Measurements from ENCODE around the gene PLPPR3. TPM values are rescaled to one million over a fixed set of nuclear protein-coding genes. Genes with fewer than 3 reads are reported as not detected.

The PLPPR3 gene
- polyA plus RNA-seq, 1 donor from 2014 or later: 239 TPM

DNA sequence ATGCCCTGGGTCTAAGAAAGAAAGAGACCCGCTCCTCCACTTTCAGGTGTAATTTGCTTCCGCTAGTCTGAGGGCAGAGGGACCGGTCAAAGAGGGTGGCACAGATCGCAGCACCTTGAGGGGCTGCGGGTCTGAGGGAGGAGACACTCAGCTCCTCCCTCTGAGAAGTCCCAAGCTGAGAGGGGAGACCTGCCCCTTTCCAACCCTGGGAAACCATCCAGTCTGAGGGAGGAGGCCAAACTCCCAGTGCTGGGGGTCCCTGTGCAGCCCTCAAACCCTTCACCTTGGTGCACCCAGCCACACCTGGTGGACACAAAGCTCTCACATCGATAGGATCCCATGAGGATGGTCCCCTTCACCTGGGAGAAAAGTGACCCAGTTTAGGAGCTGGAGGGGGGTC is 57.9 kb downstream of the PLPPR3 start:
- Histone ChIP-seq H3K27ac (ENCODE audit: low read length) (no peak overlapping the region), H2AFZ (ENCODE audit: low read depth, low read length) (no peak overlapping the region), H3K9ac (ENCODE audit: low read length) (no peak overlapping the region), H3K9me2 (ENCODE audit: insufficient read depth, low read length) (no peaks in the 10 kb centered on the region), H3K79me2 (replicated peaks; ENCODE audit: insufficient read depth, low read length) (no peaks in the 10 kb centered on the region), H3F3A (ENCODE audit: insufficient read depth, low read length, poor library complexity, severe bottlenecking) (no peaks in the 10 kb centered on the region), H3K36me3 (ENCODE audit: insufficient read depth, low read length) (no peaks in the 10 kb centered on the region), H3K9me3 (ENCODE audit: low read length) (no peaks in the 10 kb centered on the region), H3K4me2 (ENCODE audit: low read length) (no peak overlapping the region), H4K20me1 (ENCODE audit: insufficient read depth) (no peaks in the 10 kb centered on the region), H3K4me3 (ENCODE audit: low read length) (no peak overlapping the region), H3K27me3 (ENCODE audit: insufficient read depth, low read depth, low read length) (no peaks in the 10 kb centered on the region)
- no peak for TF ChIP-seq EP300 (conservative IDR thresholded peaks at IDR 0.05; ENCODE audit: poor library complexity, severe bottlenecking)
- no peak for TF ChIP-seq RAD21 (conservative IDR thresholded peaks at IDR 0.05)
- TF ChIP-seq, protein P1, sequence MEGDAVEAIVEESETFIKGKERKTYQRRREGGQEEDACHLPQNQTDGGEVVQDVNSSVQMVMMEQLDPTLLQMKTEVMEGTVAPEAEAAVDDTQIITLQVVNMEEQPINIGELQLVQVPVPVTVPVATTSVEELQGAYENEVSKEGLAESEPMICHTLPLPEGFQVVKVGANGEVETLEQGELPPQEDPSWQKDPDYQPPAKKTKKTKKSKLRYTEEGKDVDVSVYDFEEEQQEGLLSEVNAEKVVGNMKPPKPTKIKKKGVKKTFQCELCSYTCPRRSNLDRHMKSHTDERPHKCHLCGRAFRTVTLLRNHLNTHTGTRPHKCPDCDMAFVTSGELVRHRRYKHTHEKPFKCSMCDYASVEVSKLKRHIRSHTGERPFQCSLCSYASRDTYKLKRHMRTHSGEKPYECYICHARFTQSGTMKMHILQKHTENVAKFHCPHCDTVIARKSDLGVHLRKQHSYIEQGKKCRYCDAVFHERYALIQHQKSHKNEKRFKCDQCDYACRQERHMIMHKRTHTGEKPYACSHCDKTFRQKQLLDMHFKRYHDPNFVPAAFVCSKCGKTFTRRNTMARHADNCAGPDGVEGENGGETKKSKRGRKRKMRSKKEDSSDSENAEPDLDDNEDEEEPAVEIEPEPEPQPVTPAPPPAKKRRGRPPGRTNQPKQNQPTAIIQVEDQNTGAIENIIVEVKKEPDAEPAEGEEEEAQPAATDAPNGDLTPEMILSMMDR (IDR thresholded peaks at IDR 0.05; ENCODE audit: poor library complexity, severe bottlenecking): no peak
- TF ChIP-seq EZH2 (IDR thresholded peaks at IDR 0.05; ENCODE audit: borderline replicate concordance, insufficient read depth, low read length, poor library complexity, severe bottlenecking): no peak
- TF ChIP-seq SMC3 (conservative IDR thresholded peaks at IDR 0.05; ENCODE audit: poor library complexity): no peak
- TF ChIP-seq MXI1 (conservative IDR thresholded peaks at IDR 0.05; ENCODE audit: poor library complexity, severe bottlenecking): no peak
- TF ChIP-seq POLR2AphosphoS5 (IDR thresholded peaks at IDR 0.05): no peak
- no peak for TF ChIP-seq TAF1 (IDR thresholded peaks at IDR 0.05; ENCODE audit: low read depth)
- TF ChIP-seq, protein P2, sequence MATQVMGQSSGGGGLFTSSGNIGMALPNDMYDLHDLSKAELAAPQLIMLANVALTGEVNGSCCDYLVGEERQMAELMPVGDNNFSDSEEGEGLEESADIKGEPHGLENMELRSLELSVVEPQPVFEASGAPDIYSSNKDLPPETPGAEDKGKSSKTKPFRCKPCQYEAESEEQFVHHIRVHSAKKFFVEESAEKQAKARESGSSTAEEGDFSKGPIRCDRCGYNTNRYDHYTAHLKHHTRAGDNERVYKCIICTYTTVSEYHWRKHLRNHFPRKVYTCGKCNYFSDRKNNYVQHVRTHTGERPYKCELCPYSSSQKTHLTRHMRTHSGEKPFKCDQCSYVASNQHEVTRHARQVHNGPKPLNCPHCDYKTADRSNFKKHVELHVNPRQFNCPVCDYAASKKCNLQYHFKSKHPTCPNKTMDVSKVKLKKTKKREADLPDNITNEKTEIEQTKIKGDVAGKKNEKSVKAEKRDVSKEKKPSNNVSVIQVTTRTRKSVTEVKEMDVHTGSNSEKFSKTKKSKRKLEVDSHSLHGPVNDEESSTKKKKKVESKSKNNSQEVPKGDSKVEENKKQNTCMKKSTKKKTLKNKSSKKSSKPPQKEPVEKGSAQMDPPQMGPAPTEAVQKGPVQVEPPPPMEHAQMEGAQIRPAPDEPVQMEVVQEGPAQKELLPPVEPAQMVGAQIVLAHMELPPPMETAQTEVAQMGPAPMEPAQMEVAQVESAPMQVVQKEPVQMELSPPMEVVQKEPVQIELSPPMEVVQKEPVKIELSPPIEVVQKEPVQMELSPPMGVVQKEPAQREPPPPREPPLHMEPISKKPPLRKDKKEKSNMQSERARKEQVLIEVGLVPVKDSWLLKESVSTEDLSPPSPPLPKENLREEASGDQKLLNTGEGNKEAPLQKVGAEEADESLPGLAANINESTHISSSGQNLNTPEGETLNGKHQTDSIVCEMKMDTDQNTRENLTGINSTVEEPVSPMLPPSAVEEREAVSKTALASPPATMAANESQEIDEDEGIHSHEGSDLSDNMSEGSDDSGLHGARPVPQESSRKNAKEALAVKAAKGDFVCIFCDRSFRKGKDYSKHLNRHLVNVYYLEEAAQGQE (IDR thresholded peaks at IDR 0.05; ENCODE audit: borderline replicate concordance): no peak

DNA sequence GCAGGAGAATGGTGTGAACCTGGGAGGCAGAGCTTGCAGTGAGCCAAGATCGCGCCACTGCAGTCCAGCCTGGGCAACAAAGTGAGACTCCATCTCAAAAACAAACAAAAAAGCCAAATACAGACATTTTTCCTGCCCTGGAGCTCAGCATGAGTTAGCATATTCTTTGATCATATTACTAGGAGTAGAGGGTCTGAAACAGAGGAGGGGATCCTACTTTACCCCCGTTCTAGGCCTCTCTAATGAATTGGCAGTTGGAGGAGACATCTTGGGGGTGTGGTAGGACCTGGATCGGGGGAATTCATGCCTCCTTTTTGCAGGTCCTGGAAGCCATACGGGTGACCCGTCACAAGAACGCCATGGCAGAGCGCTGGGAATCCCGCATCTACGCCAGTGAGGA is 58.6 kb downstream of the PLPPR3 start:
- TF ChIP-seq EZH2 (IDR thresholded peaks at IDR 0.05; ENCODE audit: borderline replicate concordance, insufficient read depth, low read length, poor library complexity, severe bottlenecking): no peak
- TF ChIP-seq, protein P1 (IDR thresholded peaks at IDR 0.05; ENCODE audit: poor library complexity, severe bottlenecking): no peak
- TF ChIP-seq, protein P2 (IDR thresholded peaks at IDR 0.05; ENCODE audit: borderline replicate concordance): no peak
- TF ChIP-seq MXI1 (conservative IDR thresholded peaks at IDR 0.05; ENCODE audit: poor library complexity, severe bottlenecking): no peak
- no peak for TF ChIP-seq SMC3 (conservative IDR thresholded peaks at IDR 0.05; ENCODE audit: poor library complexity)
- no peak for TF ChIP-seq RAD21 (conservative IDR thresholded peaks at IDR 0.05)
- TF ChIP-seq TAF1 (IDR thresholded peaks at IDR 0.05; ENCODE audit: low read depth): no peak
- no peak for TF ChIP-seq POLR2AphosphoS5 (IDR thresholded peaks at IDR 0.05)
- TF ChIP-seq EP300 (conservative IDR thresholded peaks at IDR 0.05; ENCODE audit: poor library complexity, severe bottlenecking): no peak
- Histone ChIP-seq H3K36me3 (ENCODE audit: insufficient read depth, low read length) (no peaks in the 10 kb centered on the region), H3K9ac (ENCODE audit: low read length) (no peak overlapping the region), H3F3A (ENCODE audit: insufficient read depth, low read length, poor library complexity, severe bottlenecking) (no peaks in the 10 kb centered on the region), H3K4me2 (ENCODE audit: low read length) (no peak overlapping the region), H3K4me3 (ENCODE audit: low read length) (no peak overlapping the region), H3K9me3 (ENCODE audit: low read length) (no peaks in the 10 kb centered on the region), H2AFZ (ENCODE audit: low read depth, low read length) (no peak overlapping the region), H3K79me2 (replicated peaks; ENCODE audit: insufficient read depth, low read length) (no peaks in the 10 kb centered on the region), H3K9me2 (ENCODE audit: insufficient read depth, low read length) (no peaks in the 10 kb centered on the region), H3K27me3 (ENCODE audit: insufficient read depth, low read depth, low read length) (no peaks in the 10 kb centered on the region), H4K20me1 (ENCODE audit: insufficient read depth) (no peaks in the 10 kb centered on the region), H3K27ac (ENCODE audit: low read length) (no peak overlapping the region)
